MCF 10A (cell line): ENCODE measurements around the gene CAMK2B. TPM values are rescaled to one million over a fixed set of nuclear protein-coding genes. Genes with fewer than 3 reads are reported as not detected.

Experiments used
- BruUV-seq: library from RNA; stranded (reverse); fragments of 400-500 nt; replicated peaks from 2 replicates; lab custom pipeline; 2021; lab: Mats Ljungman, UMichigan
- CTCF ChIA-PET: fragments of 300-600 bp; sonication (Branson Sonifier 250); formaldehyde crosslinking; extraction: SDS; loops from one replicate; lab custom pipeline; 2021; ENCODE audit warnings: antibody characterized with exemption, inconsistent platforms; lab: Yijun Ruan, JAX
- POLR2A ChIA-PET: fragments of 300-600, 350-650 bp; sonication (Branson Sonifier 250); formaldehyde crosslinking; extraction: SDS; loops from one replicate; lab custom pipeline; 2020; ENCODE audit warnings: antibody characterized with exemption, inconsistent platforms; lab: Yijun Ruan, JAX
- DNase-seq: peaks from one replicate; pipeline ENCODE4 v3.0.0-alpha.2; 2018; ENCODE audit not compliant: unreplicated experiment
- H3K27ac Mint-ChIP-seq: one replicate; pipeline ENCODE4 v1.8.0; 2022; ENCODE audit warnings: mild to moderate bottlenecking, low read depth, mixed read lengths; ENCODE audit not compliant: unreplicated experiment
- H3K27me3 Mint-ChIP-seq: one replicate; pipeline ENCODE4 v1.8.0; 2022; ENCODE audit warnings: mixed read lengths; ENCODE audit not compliant: insufficient read depth, unreplicated experiment
- H3K36me3 Mint-ChIP-seq: one replicate; pipeline ENCODE4 v1.8.0; 2022; ENCODE audit warnings: mild to moderate bottlenecking, moderate library complexity, mixed read lengths; ENCODE audit not compliant: insufficient read depth, unreplicated experiment
- H3K4me1 Mint-ChIP-seq: one replicate; pipeline ENCODE4 v1.8.0; 2022; ENCODE audit warnings: mixed read lengths; ENCODE audit not compliant: insufficient read depth, unreplicated experiment
- H3K4me3 Mint-ChIP-seq: one replicate; pipeline ENCODE4 v1.8.0; 2022; ENCODE audit warnings: mild to moderate bottlenecking, moderate library complexity, mixed read lengths; ENCODE audit not compliant: unreplicated experiment
- H3K9me3 Mint-ChIP-seq: one replicate; pipeline ENCODE4 v1.8.0; 2022; ENCODE audit warnings: mixed read lengths; ENCODE audit not compliant: unreplicated experiment
- intact Hi-C: fragments of 100-400 bp; cut with micrococcal nuclease; formaldehyde crosslinking; loops from 2 replicates; pipeline ENCODE4 v1.14.1; 2022
- total RNA-seq: library from RNA; stranded (reverse); gene quantifications from 2 replicates; pipeline ENCODE4 v1.2.3, GENCODE V29; 2022
- TF ChIP-seq, protein P1 (sequence below): fragments of 200-600 bp; IDR thresholded peaks from one replicate; pipeline ENCODE4 v1.8.0; 2022; ENCODE audit warnings: antibody characterized with exemption, mild to moderate bottlenecking; ENCODE audit not compliant: unreplicated experiment

Gene CAMK2B
- total RNA-seq, 1 experiment from 2014 or later = 1.8 TPM

GRCh38 chr7:44213206-44213876, 112.1 kb downstream of the CAMK2B start:
- TSS peak; percentile 37 for BruUV-seq
- ChIA-PET CTCF (interaction anchor here (1.0 to 1.7 kb wide), 4 partner anchors 9 to 352 kb away, joined by 3 to 4 read pairs (median 4); no protein-coding TSS in a partner anchor), POLR2A (no interaction called here)
- H3K4me3 Mint-ChIP-seq = no peak overlapping the region
- TF ChIP-seq, protein P1, sequence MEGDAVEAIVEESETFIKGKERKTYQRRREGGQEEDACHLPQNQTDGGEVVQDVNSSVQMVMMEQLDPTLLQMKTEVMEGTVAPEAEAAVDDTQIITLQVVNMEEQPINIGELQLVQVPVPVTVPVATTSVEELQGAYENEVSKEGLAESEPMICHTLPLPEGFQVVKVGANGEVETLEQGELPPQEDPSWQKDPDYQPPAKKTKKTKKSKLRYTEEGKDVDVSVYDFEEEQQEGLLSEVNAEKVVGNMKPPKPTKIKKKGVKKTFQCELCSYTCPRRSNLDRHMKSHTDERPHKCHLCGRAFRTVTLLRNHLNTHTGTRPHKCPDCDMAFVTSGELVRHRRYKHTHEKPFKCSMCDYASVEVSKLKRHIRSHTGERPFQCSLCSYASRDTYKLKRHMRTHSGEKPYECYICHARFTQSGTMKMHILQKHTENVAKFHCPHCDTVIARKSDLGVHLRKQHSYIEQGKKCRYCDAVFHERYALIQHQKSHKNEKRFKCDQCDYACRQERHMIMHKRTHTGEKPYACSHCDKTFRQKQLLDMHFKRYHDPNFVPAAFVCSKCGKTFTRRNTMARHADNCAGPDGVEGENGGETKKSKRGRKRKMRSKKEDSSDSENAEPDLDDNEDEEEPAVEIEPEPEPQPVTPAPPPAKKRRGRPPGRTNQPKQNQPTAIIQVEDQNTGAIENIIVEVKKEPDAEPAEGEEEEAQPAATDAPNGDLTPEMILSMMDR = no peak
- DNase-seq = no peak
- no peaks in the 10 kb centered on the region for H3K9me3 Mint-ChIP-seq
- intact Hi-C loops = no loop called here
- no peak overlapping the region for H3K27ac Mint-ChIP-seq
- peaks cover 44% of the 10 kb centered on the region for H3K36me3 Mint-ChIP-seq
- H3K4me1 Mint-ChIP-seq = no peaks in the 10 kb centered on the region
- no peaks in the 10 kb centered on the region for H3K27me3 Mint-ChIP-seq

- ChIA-PET CTCF (interaction anchor here (1.0 to 1.7 kb wide), 3 partner anchors 8 to 352 kb away, joined by 3 to 4 read pairs (median 4); no protein-coding TSS in a partner anchor), POLR2A (interaction anchor here (3.5 kb wide), 1 partner anchor 11 kb away, joined by 14 read pairs; the partner anchor contains the start of gene YKT6)
- no peaks in the 10 kb centered on the region for H3K4me1 Mint-ChIP-seq
- no peaks in the 10 kb centered on the region for H3K27me3 Mint-ChIP-seq
- intact Hi-C loops = no loop called here
- peaks cover 50% of the 10 kb centered on the region for H3K36me3 Mint-ChIP-seq
- TF ChIP-seq, protein P1 = no peak
- H3K4me3 Mint-ChIP-seq = no peak overlapping the region
- DNase-seq = no peak
- H3K27ac Mint-ChIP-seq = no peak overlapping the region
- no peaks in the 10 kb centered on the region for H3K9me3 Mint-ChIP-seq
- no TSS peak for BruUV-seq
Measured at GRCh38 chr7:44212581-44213184, 112.7 kb downstream of the CAMK2B start.

- ChIA-PET POLR2A (interaction anchor here (3.5 kb wide), 1 partner anchor 11 kb away, joined by 14 read pairs; the partner anchor contains the start of gene YKT6), CTCF (interaction anchor here (0.7 to 1.7 kb wide), 3 partner anchors 8 to 223 kb away, joined by 3 to 4 read pairs (median 4); no protein-coding TSS in a partner anchor)
- H3K27me3 Mint-ChIP-seq = no peaks in the 10 kb centered on the region
- peaks cover 57% of the 10 kb centered on the region for H3K36me3 Mint-ChIP-seq
- TF ChIP-seq, protein P1 = no peak
- no peaks in the 10 kb centered on the region for H3K9me3 Mint-ChIP-seq
- BruUV-seq = no TSS peak
- no peaks in the 10 kb centered on the region for H3K4me1 Mint-ChIP-seq
- no peak for DNase-seq
- no peak overlapping the region for H3K27ac Mint-ChIP-seq
- intact Hi-C loops = no loop called here
- H3K4me3 Mint-ChIP-seq = no peak overlapping the region
Measured at GRCh38 chr7:44212018-44212417, 113.4 kb downstream of the CAMK2B start.

- intact Hi-C loops = no loop called here
- DNase-seq = no peak
- no peaks in the 10 kb centered on the region for H3K9me3 Mint-ChIP-seq
- ChIA-PET CTCF (interaction anchor here (1.3 to 1.5 kb wide), 2 partner anchors 10 to 80 kb away, joined by 4 to 5 read pairs; partner anchors contain the start of gene YKT6), POLR2A (interaction anchor here (3.5 kb wide), 1 partner anchor 10 kb away, joined by 14 read pairs; the partner anchor contains the start of gene YKT6)
- no peaks in the 10 kb centered on the region for H3K4me1 Mint-ChIP-seq
- TF ChIP-seq, protein P1 = no peak
- H3K4me3 Mint-ChIP-seq = no peak overlapping the region
- no TSS peak for BruUV-seq
- no peaks in the 10 kb centered on the region for H3K27me3 Mint-ChIP-seq
- H3K27ac Mint-ChIP-seq = peak overlapping the region; percentile 10
- H3K36me3 Mint-ChIP-seq = peaks cover 58% of the 10 kb centered on the region
Measured at GRCh38 chr7:44211126-44211675, 114.2 kb downstream of the CAMK2B start.
